Loucy (cell line): ENCODE measurements around the gene RNF215.
"Not testable (repeated sequence)": the region's sequence is repeated elsewhere in the genome, so short reads cannot be mapped to it uniquely, and the experiment has no call there.

ENCODE experiments used
- EZH2phosphoT487 ChIP-seq: fragments of 200-600 bp; IDR thresholded peaks from 2 replicates; pipeline ENCODE4 v1.6.1; 2018; ENCODE audit warnings: antibody characterized with exemption, mild to moderate bottlenecking, moderate library complexity, borderline replicate concordance
- TF ChIP-seq, protein P1 (sequence below): fragments of 200-600 bp; sonication (generic); conservative IDR thresholded peaks from 2 replicates; pipeline ENCODE4 v1.5.1; 2014; ENCODE audit warnings: mild to moderate bottlenecking, antibody characterized with exemption, low read length

DNA sequence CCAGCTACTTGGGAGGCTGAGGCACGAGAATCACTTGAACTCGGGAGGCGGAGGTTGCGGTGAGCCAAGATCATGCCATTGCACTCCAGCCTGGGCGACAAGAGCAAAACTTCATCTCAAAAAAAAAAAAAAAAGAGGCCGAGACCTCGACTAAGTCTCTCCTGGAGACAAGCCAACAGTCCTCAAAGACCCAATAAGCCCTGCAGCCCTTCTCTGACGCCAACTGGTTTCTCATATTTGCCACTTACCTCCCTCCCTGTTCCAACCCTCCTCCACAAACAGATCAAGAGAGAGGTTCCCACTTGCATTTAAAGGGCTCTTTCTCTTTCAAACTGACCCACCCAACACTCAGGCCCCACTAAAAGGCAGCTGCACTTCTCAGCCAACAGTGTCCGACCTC is 48.9 kb downstream of the RNF215 start:
- TF ChIP-seq, protein P1, sequence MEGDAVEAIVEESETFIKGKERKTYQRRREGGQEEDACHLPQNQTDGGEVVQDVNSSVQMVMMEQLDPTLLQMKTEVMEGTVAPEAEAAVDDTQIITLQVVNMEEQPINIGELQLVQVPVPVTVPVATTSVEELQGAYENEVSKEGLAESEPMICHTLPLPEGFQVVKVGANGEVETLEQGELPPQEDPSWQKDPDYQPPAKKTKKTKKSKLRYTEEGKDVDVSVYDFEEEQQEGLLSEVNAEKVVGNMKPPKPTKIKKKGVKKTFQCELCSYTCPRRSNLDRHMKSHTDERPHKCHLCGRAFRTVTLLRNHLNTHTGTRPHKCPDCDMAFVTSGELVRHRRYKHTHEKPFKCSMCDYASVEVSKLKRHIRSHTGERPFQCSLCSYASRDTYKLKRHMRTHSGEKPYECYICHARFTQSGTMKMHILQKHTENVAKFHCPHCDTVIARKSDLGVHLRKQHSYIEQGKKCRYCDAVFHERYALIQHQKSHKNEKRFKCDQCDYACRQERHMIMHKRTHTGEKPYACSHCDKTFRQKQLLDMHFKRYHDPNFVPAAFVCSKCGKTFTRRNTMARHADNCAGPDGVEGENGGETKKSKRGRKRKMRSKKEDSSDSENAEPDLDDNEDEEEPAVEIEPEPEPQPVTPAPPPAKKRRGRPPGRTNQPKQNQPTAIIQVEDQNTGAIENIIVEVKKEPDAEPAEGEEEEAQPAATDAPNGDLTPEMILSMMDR, result not testable (repeated sequence)
- not testable (repeated sequence) for TF ChIP-seq EZH2phosphoT487
